BJ (cell line): Measurements from ENCODE around the gene GAS2L2. TPM values are rescaled to one million over a fixed set of nuclear protein-coding genes. Genes with fewer than 3 reads are reported as not detected.

ENCODE experiments used
- CTCF ChIA-PET: fragments of 350-600 bp; formaldehyde crosslinking; extraction: SDS; loops from one replicate; lab custom pipeline; 2021; ENCODE audit warnings: antibody characterized with exemption, inconsistent platforms; lab: Yijun Ruan, JAX
- POLR2A ChIA-PET: fragments of 300-600 bp; sonication (Branson Sonifier 250); formaldehyde crosslinking; extraction: SDS; loops from one replicate; lab custom pipeline; 2021; ENCODE audit warnings: antibody characterized with exemption; lab: Charles Lee
- DNase-seq: peaks from one replicate; pipeline ENCODE4 v3.0.0-alpha.2; 2011; ENCODE audit warnings: low read depth
- H3K27me3 ChIP-seq: 2 replicates; pipeline ENCODE4 v1.6.0; 2011; ENCODE audit warnings: low read length; ENCODE audit not compliant: control insufficient read depth, insufficient read depth
- H3K36me3 ChIP-seq: 2 replicates; pipeline ENCODE4 v1.5.1; 2011; ENCODE audit warnings: low read length; ENCODE audit not compliant: control insufficient read depth, insufficient read depth
- H3K4me3 ChIP-seq: 2 replicates; pipeline ENCODE4 v1.5.1; 2011; ENCODE audit warnings: low read depth, mild to moderate bottlenecking, control low read depth, low read length
- CTCF ChIP-seq: IDR thresholded peaks from 2 replicates; pipeline ENCODE4 v1.5.1; 2011; ENCODE audit warnings: low read depth, mild to moderate bottlenecking, control low read depth, inconsistent platforms, low read length, moderate library complexity; ENCODE audit not compliant: insufficient read depth
- polyA plus RNA-seq: library from polyadenylated mRNA; depleted of rRNA; stranded (reverse); fragments of >200 nt; gene quantifications from 2 replicates; pipeline ENCODE4 v1.2.3, GENCODE V29; 2011

GAS2L2 gene
- polyA plus RNA-seq, 1 experiment = not detected

GRCh38 chr17:35748341-35748841 lies 4.6 kb downstream of the GAS2L2 start:
- Histone ChIP-seq H3K36me3 (no peaks in the 10 kb centered on the region), H3K4me3 (no peak overlapping the region), H3K27me3 (peaks cover 12% of the 10 kb centered on the region)
- ChIA-PET CTCF (interaction anchor here (0.8 to 12.1 kb wide), 35 partner anchors 9 to 437 kb away, joined by 3 to 268 read pairs (median 7); partner anchors contain the start of genes C17orf50, PEX12, RASL10B and SLFN12L), POLR2A (no interaction called here)
- no peak for DNase-seq
- no peak for TF ChIP-seq CTCF

- CTCF ChIA-PET = interaction anchor here (0.6 to 12.1 kb wide), 63 partner anchors 9 to 752 kb away, joined by 3 to 268 read pairs (median 5); partner anchors contain the start of genes C17orf50, PEX12, RASL10B and SLFN12L
- DNase-seq = no peak
- peak; percentile 82 for TF ChIP-seq CTCF
- Histone ChIP-seq H3K36me3 (no peaks in the 10 kb centered on the region), H3K4me3 (no peak overlapping the region), H3K27me3 (peaks cover 13% of the 10 kb centered on the region)
- POLR2A ChIA-PET = no interaction called here
Measured at GRCh38 chr17:35747540-35748017, 5.5 kb downstream of the GAS2L2 start.

- TF ChIP-seq CTCF = no peak
- H3K27me3 ChIP-seq = peaks cover 22% of the 10 kb centered on the region
- H3K36me3 ChIP-seq = no peaks in the 10 kb centered on the region
- ChIA-PET POLR2A (no interaction called here), CTCF (interaction anchor here (0.7 to 12.1 kb wide), 6 partner anchors 15 to 190 kb away, joined by 3 to 268 read pairs (median 9); partner anchors contain the start of gene RASL10B)
- DNase-seq = no peak
- H3K4me3 ChIP-seq = no peak overlapping the region
Measured at GRCh38 chr17:35745749-35746320, 7.2 kb downstream of the GAS2L2 start.

GRCh38 chr17:35745246-35745645 lies 7.8 kb downstream of the GAS2L2 start:
- DNase-seq = no peak
- ChIA-PET POLR2A (no interaction called here), CTCF (interaction anchor here (1.5 to 12.1 kb wide), 4 partner anchors 14 to 138 kb away, joined by 3 to 268 read pairs (median 16); partner anchors contain the start of genes RASL10B and TAF15)
- H3K4me3 ChIP-seq = no peak overlapping the region
- peaks cover 28% of the 10 kb centered on the region for H3K27me3 ChIP-seq
- no peak for TF ChIP-seq CTCF
- no peaks in the 10 kb centered on the region for H3K36me3 ChIP-seq

- DNase-seq = no peak
- Histone ChIP-seq H3K4me3 (no peak overlapping the region), H3K27me3 (peaks cover 31% of the 10 kb centered on the region), H3K36me3 (no peaks in the 10 kb centered on the region)
- no peak for TF ChIP-seq CTCF
- CTCF ChIA-PET = interaction anchor here (0.6 to 12.1 kb wide), 6 partner anchors 57 to 166 kb away, joined by 3 to 268 read pairs (median 3); partner anchors contain the start of genes PEX12 and TAF15
- POLR2A ChIA-PET = no interaction called here
Measured at GRCh38 chr17:35744830-35745229, 8.2 kb downstream of the GAS2L2 start.
